GM19240 (cell line): ENCODE results near the gene SLC25A4.

ENCODE experiments used
- DNase-seq: peaks from one replicate; pipeline ENCODE4 v3.0.0; 2011; ENCODE audit warnings: low spot score; ENCODE audit not compliant: insufficient read length

SLC25A4 gene

DNA sequence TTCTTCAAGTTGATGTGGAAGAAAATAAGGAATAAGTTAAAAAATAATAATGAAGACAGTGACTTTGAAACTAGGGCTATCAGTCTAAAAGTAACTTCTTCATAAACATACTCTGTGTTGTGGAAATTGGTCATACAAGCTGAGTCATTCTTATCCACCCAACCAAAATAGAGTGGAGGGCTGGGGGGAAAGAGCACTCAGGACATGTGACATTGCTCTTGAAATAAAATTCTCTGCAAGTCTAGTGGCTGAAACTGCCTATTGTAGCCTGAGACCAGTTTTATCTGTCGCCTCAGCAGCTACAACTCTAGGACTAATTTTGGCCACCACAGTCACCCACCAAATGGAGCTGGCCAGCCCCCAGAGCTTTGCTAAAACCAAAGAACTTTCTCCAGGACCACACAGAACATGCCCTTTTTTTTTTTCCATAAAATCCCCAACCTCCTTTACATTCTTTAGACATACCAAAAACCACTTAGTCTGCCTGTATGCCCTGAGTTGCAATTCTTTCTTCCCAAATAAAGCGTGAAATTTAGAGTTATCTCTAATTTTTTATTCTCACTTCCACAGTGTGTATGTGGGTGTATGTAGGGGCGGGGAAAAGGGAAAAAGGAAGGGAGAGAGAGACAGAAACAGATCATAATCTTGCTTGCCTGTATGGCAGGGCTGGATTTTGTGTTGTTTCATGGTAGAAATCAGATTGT, 23.0 kb upstream of the SLC25A4 start:
- DNase-seq, result no peak

DNA sequence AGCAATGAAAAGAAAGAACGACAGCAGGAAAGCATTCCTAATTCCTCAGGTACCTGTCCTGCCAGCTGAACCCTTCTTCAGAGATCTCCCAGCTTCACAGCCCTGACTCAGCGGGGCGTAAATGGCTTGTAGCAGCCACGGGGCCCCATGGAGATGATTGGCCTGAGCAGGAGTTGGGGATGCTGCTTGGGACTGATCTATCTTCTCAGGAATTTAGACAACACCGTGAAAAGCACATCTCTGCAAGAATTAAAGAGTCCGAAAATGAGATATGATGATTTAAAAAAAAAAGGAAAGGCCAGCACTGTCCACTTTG, 22.5 kb upstream of the SLC25A4 start:
- no peak for DNase-seq

DNA sequence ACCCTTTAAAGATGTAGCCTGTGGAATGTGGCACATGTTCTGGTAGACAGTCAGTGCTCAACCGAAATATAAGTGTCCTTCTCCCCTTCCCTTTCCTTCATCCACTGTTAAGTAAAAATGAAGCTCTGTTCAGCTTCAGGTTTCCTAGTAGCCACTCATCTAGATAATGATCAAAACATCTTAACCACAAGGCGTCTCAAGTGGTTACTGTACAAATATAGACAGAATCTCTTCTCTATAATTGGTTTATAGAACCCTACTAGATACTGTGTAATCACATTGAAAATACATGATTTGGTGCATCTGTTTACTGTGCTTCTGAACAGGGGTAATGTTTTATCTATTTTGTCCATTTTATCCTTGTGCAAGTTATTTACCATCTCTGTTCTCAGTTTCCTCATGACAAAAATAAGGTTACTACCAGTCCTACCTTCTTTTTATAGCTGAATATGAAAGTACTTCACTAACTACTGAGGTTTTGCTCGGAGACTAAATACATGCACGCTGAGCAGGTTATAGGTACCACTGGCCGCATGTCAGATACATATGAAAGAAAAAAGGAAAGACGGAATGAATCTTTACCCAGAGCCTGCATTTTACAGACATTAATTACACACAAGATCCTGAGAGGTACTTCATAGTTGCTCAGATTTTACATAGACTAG, 20.3 kb upstream of the SLC25A4 start:
- no peak for DNase-seq

DNA sequence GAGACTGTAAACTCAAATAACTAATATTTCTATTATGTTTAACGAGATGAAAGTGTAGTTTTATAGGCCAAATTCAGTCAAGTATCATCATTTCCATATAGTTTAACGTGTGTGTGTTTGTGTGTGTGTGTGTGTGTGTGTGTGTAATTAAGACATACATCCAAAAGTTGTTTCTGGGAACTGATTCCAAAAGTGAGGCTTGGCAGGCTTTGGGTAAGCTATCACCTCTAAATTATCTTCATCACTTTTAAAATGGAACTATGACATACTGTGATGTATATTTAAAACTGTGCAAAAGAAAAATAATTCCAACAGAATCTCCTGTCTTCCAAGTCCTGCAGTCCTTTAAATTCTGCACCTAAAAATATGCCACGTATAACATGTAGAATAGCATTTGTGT, 19.1 kb upstream of the SLC25A4 start:
- DNase-seq, result no peak

DNA sequence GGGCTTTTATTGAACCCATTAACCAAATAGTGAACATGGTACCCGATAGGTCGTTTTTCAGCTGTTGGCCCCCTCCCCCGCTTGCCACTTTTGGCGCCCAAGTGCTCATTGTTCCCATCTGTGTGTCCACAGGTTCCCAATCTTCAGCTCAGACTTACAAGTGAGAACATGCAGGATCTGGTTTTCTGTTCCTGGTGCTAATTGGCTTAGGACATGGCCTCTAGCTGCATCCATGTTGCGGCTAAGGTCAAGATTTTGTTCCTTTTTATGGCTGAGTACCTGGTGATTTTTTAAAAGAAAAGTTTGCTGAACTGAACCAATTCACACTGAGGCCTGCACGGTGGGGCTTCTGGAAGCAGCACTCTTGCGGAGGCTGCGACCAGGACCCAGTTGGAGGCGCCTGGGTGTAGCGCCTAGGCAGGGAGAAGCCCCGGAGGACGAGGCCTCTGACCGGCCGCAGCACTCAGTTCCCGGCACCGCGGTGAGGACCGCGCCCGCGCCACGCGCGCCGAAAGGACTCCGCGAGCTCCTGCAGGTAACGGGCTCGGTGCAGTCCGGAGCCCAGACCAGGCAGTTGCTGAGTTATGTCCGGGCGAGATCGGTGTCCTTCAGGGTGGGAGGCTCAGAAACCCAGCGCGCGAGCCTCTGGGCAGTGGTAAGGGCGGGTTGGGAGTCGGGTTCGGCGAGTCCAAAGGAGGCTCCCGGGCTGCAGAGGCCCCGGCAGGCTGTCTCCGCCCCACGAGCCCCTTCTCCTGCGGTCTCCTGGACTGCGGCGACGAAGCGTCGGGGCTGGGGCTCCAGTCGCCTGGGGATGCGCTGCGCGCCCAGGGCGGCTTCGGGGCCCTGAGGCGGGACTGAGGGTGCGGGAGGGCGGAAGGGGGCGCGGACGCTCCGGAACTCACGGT, 15.8 kb upstream of the SLC25A4 start:
- DNase-seq, result no peak

DNA sequence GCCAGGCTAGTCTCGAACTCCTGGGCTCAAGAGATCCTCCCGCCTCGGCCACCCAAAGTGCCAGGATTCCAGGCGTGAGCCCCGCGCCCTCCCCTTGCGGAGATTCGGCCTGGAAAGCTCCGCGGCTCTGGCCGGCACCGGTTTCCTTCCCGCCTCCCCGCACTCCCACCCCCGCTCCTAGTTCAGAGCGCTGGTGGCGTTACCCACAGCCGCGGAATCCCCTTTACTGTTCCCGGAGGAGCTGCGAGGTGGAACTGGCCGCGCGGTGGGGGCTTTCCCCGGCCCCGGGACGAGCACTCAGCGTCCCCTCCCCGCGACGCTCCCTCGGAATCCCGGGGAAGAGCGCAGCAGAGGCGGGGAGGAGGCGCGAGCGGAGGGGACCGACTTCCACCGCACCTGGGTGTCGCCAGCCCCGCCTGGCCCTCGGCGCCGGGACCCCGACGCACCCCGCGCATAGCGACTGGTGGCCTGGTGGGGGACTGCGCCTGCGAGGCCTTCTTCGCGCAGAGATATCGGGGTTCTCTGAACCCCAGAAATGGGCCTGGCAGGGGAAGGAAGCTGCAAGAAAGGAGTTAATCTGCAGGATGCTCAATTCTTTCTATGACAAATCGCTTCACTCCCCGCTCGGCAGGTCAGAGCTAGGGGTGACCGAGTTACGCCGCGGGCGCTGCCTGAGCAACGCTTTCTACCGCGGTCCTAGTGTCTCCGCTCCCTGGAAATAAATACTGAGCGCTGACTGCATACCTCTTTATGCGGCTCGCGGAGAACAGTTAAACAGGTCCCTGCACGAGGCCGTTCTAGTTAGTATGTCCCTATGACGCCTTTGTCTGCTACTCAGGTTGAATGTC, 14.6 kb upstream of the SLC25A4 start:
- no peak for DNase-seq

DNA sequence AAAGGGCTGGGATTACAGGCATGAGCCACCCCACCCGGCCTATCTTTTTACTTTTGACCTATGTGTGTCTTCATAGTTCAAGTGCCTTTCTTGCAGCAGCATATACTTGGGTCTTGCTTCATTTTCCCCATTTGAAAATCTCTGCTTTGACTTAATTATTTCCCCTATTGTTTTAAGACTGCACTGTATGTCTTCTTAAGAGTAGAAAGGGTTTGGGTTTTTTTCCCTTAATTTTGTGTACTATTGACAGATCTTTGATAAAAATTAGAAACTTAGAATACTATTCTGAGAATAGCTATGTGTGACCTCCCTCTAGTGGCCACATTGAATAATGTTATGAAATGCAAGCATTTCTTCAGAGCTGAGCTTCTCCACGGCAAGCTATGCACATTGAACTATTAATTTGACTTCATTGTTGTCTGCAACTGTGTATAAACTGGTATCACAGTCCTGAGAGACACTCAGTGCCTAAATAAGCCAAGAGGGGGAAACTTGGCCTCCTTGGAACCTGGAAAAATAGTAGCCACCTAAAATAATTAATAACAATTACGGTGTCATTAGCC, 8.7 kb upstream of the SLC25A4 start:
- no peak for DNase-seq

DNA sequence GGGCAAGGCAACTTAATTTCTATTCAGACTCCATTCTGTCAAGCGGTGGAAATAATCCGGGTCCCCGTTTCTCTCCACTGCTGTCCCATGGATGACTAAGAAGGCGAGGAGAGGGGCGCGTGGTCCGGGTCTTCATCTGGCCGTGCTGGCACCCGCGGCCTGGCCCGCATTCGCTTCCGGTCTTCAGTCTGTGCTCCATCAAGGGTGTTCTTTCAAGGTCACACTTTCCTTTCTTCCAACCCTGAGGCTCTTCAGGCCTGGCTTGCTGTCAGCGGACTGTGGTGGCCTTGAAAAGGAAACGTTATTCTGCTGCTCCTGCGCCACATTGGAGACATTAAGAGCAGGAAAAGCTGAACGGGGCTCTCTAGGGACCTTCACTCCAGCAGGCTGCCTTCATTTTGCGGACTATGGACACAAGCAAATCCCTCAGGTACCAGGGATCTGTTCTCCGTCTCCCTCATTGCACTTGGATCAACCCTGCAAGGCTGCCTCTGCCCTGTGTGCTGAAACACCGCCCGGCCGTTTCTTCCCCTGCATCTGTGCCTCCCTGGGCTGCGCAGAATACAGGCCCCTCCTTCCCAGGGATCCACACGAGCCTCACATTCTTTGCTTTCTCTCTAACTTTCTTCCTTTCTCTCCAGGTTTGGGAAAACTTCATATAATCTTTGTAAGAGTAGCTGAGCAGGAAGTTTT, 5.7 kb upstream of the SLC25A4 start:
- no peak for DNase-seq

DNA sequence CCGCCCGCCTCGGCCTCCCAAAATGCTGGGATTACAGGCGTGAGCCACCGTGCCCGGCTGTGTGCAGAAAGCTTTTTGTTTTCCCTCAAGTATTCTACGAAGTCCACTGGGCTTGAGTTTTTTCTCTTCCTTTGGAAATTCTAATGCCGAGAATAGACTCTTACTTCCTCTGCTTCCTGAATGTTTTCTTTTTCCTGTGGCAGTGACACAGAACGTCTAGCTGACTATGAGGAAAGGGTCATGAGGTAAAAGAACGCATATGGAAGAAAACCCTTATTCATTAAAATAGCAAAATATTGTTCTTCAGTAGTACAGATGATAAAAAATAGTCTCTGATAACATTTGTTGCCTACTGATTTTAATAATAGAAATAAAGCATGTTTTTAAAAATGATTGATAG, 4.9 kb upstream of the SLC25A4 start:
- DNase-seq, result no peak

DNA sequence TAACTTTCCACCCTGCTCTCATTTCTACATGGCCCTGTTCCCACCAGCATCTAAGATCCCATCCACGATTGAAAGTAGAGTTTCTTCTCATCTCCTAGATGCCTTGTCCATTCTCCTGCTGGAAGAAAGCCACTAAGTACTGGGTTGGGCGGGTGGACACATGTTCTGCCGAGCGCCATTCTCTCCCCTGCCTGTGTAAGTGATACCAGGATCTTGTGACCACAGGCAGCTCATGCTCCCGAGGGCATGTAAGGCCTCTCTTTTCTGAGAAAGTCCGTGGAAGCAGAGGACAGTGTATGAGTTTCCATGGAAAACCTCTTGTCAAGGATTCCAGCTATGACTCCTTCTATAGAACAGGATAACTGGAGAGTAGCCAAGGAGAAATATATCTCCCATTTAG, 3.3 kb upstream of the SLC25A4 start:
- DNase-seq, result no peak

DNA sequence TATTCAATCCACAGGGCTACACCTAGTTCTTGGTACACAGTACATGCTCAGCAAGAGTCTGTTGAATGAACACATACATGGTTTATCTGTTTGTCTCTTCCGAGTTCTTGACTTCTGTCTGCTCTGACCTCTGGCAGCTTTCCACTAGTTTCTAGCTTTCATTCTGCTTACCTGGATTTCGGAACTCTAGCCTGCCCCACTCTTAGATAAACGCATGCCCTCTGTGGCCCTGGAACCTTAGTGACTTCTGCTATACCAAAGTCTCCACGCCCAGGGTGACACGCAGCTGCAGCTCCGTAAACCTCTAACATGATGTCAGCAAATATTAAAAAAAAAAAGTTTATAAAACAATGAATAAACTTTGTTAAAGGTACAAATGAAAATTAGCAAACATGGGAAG, 1.3 kb upstream of the SLC25A4 start:
- DNase-seq, result no peak

DNA sequence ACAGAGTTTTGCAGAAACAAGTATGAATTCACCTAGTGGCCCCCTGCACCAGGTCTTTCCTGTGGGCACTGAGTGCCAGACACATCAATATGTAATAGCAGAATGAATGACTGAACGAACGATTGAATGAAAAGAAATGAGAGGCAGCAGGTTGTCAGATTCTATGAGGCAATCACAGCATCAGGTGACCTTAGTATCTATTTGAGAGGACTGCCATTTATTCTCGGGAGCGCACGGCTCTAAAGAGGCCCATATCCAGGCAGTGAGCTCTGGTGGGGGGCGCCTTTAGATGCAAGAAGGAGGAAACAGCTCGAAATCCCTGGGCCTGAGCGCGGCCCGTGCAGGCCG, 528 bp upstream of the SLC25A4 start:
- DNase-seq, result no peak

DNA sequence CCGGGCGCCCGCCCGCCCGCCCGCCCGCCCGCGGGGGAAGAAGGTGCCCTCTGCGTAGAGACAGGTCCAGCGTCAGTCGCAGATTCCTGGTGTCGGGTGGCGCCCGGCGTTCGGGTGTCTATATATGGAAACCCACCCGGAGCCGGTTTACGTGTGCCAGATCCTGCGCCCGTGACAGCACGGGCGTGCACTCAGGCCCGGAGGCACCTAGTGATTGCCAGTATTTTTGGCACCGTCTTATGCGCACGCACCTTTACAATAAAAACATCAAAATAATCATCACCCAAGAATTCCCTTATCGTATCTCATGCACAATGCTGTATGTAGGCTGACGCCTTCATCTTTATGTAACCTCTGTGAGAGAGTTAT, 519 bp downstream of the SLC25A4 start:
- no peak for DNase-seq

DNA sequence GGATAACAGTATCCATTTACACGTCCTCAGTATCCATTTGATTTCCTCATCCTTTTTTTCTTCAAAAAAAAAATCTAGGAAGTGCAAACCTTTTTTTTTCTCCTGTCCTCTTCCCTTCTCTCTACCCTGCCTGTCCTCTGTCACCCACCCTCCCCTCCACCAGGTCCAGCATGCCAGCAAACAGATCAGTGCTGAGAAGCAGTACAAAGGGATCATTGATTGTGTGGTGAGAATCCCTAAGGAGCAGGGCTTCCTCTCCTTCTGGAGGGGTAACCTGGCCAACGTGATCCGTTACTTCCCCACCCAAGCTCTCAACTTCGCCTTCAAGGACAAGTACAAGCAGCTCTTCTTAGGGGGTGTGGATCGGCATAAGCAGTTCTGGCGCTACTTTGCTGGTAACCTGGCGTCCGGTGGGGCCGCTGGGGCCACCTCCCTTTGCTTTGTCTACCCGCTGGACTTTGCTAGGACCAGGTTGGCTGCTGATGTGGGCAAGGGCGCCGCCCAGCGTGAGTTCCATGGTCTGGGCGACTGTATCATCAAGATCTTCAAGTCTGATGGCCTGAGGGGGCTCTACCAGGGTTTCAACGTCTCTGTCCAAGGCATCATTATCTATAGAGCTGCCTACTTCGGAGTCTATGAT, 1.7 kb downstream of the SLC25A4 start:
- no peak for DNase-seq

DNA sequence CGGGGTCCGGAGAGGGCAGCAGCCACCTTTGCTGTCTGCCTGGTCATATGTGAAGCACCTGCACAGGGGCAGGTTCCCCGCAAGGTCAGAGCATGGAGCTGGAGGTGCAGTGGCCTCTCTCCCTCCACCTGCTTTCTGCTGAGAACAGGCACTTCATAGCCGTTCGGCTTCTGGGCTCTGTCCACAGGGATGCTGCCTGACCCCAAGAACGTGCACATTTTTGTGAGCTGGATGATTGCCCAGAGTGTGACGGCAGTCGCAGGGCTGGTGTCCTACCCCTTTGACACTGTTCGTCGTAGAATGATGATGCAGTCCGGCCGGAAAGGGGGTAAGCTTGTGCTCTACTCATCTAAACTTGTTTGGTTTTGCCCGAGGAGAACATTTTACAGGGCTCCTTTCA, 2.5 kb downstream of the SLC25A4 start:
- DNase-seq, result no peak

DNA sequence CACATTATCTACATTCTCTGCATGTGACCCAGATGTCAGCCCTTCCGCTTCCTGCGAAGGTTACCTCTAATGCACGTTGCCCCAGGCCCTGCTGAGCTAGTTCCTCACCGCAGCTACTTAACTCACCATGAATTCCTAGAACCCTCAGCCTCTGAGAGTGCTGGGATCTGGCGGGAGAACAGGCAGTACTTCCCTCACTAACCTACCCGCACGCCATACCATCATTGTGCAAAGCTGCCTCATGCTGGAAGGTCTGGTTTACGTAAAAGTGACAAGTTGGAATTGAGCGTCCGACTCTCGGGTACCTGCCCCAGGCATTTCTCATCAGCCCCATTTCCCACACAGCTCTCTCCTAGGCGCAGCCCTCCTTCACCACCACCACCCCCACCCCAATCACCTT, 6.3 kb downstream of the SLC25A4 start:
- DNase-seq, result no peak

DNA sequence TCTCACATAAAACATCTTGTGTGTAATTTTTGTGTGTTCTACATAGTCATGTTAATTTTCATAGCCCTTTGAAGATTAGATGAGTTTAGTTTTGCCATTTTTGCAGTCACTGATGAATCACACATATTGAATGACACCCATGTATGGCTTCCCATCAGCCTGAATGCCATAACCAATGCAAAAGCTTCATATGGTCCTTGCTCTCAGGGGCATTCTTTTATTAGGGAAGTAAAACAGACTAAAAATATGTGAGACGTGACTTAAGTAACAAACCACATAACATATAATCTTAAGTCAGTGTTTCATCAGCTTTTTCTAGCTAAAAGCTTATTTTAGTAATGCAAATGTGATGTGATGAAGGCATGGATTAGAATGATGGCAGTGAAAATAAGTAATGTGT, 8.2 kb downstream of the SLC25A4 start:
- DNase-seq, result no peak

DNA sequence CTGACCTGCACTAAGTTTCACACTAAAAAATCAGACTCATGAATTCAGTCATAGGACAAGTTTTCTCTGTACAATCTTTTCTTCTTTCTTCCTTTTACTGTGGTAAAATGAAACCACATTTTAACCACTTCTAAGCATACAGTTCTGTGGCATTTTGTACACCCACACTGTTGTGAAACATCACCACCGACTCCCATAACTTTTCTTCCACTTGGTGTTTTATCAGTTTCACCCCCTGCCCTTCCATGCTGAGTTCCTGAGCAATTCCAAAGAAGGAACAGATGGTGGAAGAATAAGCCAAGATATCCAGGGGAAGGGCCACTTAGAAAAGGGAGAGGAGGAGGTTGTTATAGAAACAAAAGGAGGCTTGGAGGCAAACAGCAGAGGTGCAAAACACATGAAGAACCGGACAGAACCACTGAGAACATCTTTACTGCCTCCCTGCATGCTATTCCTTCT, 22.6 kb downstream of the SLC25A4 start:
- peak; percentile 3 for DNase-seq

DNA sequence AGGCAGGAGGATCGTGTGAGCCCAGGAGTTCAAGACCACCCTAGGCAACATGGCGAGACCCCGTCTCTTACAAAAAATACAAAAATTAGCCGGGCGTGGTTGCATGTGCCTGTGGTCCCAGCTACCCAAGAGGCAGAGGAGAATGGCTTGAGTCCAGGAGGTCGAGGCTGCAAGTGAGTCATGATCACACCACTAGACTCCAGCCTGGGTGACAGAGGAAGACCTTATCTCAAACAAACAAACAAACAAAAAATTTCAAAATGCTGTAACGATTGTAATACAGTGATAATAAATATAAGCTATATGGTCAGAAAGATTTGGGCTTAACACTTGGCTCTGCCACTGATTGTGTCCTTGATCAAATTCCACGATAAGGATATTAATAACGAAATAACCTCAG, 24.2 kb downstream of the SLC25A4 start:
- no peak for DNase-seq

DNA sequence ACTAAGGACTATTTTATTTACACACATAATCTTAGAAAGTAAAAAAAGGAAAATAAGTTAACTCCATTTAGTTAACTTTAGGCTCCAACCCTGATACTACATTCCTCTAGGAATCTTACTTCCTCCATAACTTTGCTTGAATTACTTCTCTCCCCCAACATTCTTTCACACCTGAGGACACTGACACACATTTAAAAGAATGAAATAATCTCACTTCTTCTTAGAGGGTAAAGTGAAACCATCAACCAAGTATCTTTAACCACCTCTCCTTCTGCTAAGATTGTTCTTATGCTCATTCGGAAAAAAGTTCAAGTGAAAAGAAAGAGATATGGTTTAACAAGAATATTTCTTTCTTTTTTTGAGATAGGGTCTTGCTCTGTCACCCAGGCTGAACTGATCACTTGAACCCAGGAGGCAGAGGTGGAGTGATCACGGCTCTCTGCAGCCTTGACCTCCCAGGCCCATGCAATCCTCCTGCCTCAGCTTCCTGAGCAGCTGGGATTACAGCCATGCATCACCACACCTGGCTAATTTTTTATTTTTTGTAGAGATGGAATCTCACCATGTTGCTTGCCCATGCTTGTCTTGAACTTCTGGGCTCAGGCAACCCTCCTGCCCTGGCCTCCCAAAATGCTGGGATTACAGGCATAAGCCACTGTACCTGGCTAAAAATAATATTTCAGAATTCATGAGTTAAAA, 28.5 kb downstream of the SLC25A4 start:
- no peak for DNase-seq
